ENCODE measurements around the gene C6orf52. TPM values are rescaled to one million over a fixed set of nuclear protein-coding genes. Genes with fewer than 3 reads are reported as not detected.

C6orf52 gene
- total and polyA plus RNA-seq, 2 donors from 2014 or later = 1.5 to 3.8 TPM

- no peaks in the 10 kb centered on the region for H3K9me3 ChIP-seq (ENCODE audit: control insufficient read depth in 2 of 3, insufficient read depth in 1 of 3, low read length in 3 of 3)
Measured at GRCh38 chr6:10686901-10687300, 7.5 kb downstream of the C6orf52 start.

GRCh38 chr6:10685092-10685915 is 9.1 kb downstream of the C6orf52 start:
- Histone ChIP-seq H3K4me1 (ENCODE audit: control insufficient read depth in 2 of 3, insufficient read depth in 2 of 3, low read depth in 1 of 3, low read length in 3 of 3) (no peaks in the 10 kb centered on the region), H3K9me3 (ENCODE audit: control insufficient read depth in 2 of 3, insufficient read depth in 1 of 3, low read length in 3 of 3) (no peaks in the 10 kb centered on the region), H3K27me3 (ENCODE audit: control insufficient read depth, insufficient read depth, low read length) (no peaks in the 10 kb centered on the region), H3K4me3 (ENCODE audit: low read length in 3 of 3) (no peak overlapping the region), H3K27ac (ENCODE audit: low read depth in 2 of 2, low read length in 2 of 2) (no peak overlapping the region), H3K9ac (ENCODE audit: low read length in 3 of 3) (no peak overlapping the region), H3K36me3 (ENCODE audit: control insufficient read depth in 2 of 3, insufficient read depth in 3 of 3, low read length in 3 of 3) (no peaks in the 10 kb centered on the region)
- intact Hi-C loops (cut with DNase I) = no loop called here
- DNase-seq = no peak
- no peak for FAIRE-seq
- no peak for TF ChIP-seq CTCF (IDR thresholded peaks at IDR 0.05; ENCODE audit: borderline replicate concordance, extremely low read depth, insufficient read depth)

More at GRCh38 chr6:10686901-10687300, 7.5 kb downstream of the C6orf52 start:
- TF ChIP-seq CTCF (IDR thresholded peaks at IDR 0.05; ENCODE audit: borderline replicate concordance, extremely low read depth, insufficient read depth) = no peak
- DNase-seq = no peak
- Histone ChIP-seq H3K4me1 (ENCODE audit: control insufficient read depth in 2 of 3, insufficient read depth in 2 of 3, low read depth in 1 of 3, low read length in 3 of 3) (no peaks in the 10 kb centered on the region), H3K27me3 (ENCODE audit: control insufficient read depth, insufficient read depth, low read length) (no peaks in the 10 kb centered on the region), H3K36me3 (ENCODE audit: control insufficient read depth in 2 of 3, insufficient read depth in 3 of 3, low read length in 3 of 3) (no peaks in the 10 kb centered on the region), H3K27ac (ENCODE audit: low read depth in 2 of 2, low read length in 2 of 2) (no peak overlapping the region), H3K9ac (ENCODE audit: low read length in 3 of 3) (no peak overlapping the region), H3K4me3 (ENCODE audit: low read length in 3 of 3) (no peak overlapping the region)
- FAIRE-seq = no peak
- intact Hi-C loops (cut with DNase I) = no loop called here

GRCh38 chr6:10684618-10685017 is 9.8 kb downstream of the C6orf52 start:
- H3K27ac ChIP-seq (ENCODE audit: low read depth in 2 of 2, low read length in 2 of 2) = no peak overlapping the region
- no peak for FAIRE-seq
- intact Hi-C loops (cut with DNase I) = no loop called here
- no peak overlapping the region for H3K4me3 ChIP-seq (ENCODE audit: low read length in 3 of 3)
- no peaks in the 10 kb centered on the region for H3K4me1 ChIP-seq (ENCODE audit: control insufficient read depth in 2 of 3, insufficient read depth in 2 of 3, low read depth in 1 of 3, low read length in 3 of 3)
- no peaks in the 10 kb centered on the region for H3K27me3 ChIP-seq (ENCODE audit: control insufficient read depth, insufficient read depth, low read length)
- H3K9me3 ChIP-seq (ENCODE audit: control insufficient read depth in 2 of 3, insufficient read depth in 1 of 3, low read length in 3 of 3) = no peaks in the 10 kb centered on the region
- no peak for DNase-seq
- no peak for TF ChIP-seq CTCF (IDR thresholded peaks at IDR 0.05; ENCODE audit: borderline replicate concordance, extremely low read depth, insufficient read depth)
- no peaks in the 10 kb centered on the region for H3K36me3 ChIP-seq (ENCODE audit: control insufficient read depth in 2 of 3, insufficient read depth in 3 of 3, low read length in 3 of 3)
- no peak overlapping the region for H3K9ac ChIP-seq (ENCODE audit: low read length in 3 of 3)

Data from kidney (tissue), 14 donors.